Kidney (tissue), 14 donors: ENCODE results near the gene CD3G. TPM values are rescaled to one million over a fixed set of nuclear protein-coding genes. Genes with fewer than 3 reads are reported as not detected.

Experiments used
- DNase-seq, 5 donors: peaks; one replicate each; pipeline ENCODE4 v3.0.0-alpha.2; 2013 to 2020
- FAIRE-seq: peaks from 2 replicates; lab custom pipeline; 2012; peaks lifted over from hg19 to GRCh38; lab: Jason Lieb, UNC
- H3K27ac ChIP-seq, 2 donors: one replicate each; pipeline ENCODE4 v1.7.0; 2013; ENCODE audit warnings: low read depth in 2 of 2, low read length in 2 of 2, inconsistent platforms in 1 of 2
- H3K27me3 ChIP-seq: one replicate; pipeline ENCODE4 v1.7.1; 2013; ENCODE audit warnings: low read length, inconsistent platforms; ENCODE audit not compliant: control insufficient read depth, insufficient read depth
- H3K36me3 ChIP-seq, 3 donors: one replicate each; pipeline versions ENCODE4 v1.7.0 to v1.7.1; 2013; ENCODE audit warnings: low read length in 3 of 3, control low read depth in 1 of 3, inconsistent platforms in 1 of 3; ENCODE audit not compliant: insufficient read depth in 3 of 3, control insufficient read depth in 2 of 3
- H3K4me1 ChIP-seq, 3 donors: one replicate each; pipeline versions ENCODE4 v1.7.0 to v1.7.1; 2013; ENCODE audit warnings: low read length in 3 of 3, inconsistent platforms in 1 of 3, low read depth in 1 of 3; ENCODE audit not compliant: control insufficient read depth in 2 of 3, insufficient read depth in 2 of 3
- H3K4me3 ChIP-seq, 3 donors: one replicate each; pipeline versions ENCODE4 v1.7.0 to v1.8.1; 2013; ENCODE audit warnings: low read length in 3 of 3, control low read depth in 1 of 3, inconsistent platforms in 1 of 3
- H3K9ac ChIP-seq, 3 donors: one replicate each; pipeline versions ENCODE4 v1.7.0 to v1.7.1; 2013; ENCODE audit warnings: low read length in 3 of 3, control low read depth in 1 of 3, inconsistent platforms in 1 of 3
- H3K9me3 ChIP-seq, 3 donors: one replicate each; pipeline versions ENCODE4 v1.7.0 to v1.7.1; 2013; ENCODE audit warnings: low read length in 3 of 3, control low read depth in 1 of 3, inconsistent platforms in 1 of 3; ENCODE audit not compliant: control insufficient read depth in 2 of 3, insufficient read depth in 1 of 3
- intact Hi-C: fragments of 100-400 bp; cut with DNase I; formaldehyde crosslinking; loops from one replicate; pipeline ENCODE4 v1.11.1; 2022
- polyA plus RNA-seq: library from polyadenylated mRNA; stranded (reverse); fragments of 350-450 nt; fragmentation: Illumina TruSeq; extraction: RNeasy Lipid Tissue Mini Kit (QIAGEN cat#74804); gene quantifications from one replicate; pipeline ENCODE4 v1.2.3, GENCODE V29; 2014; ENCODE audit warnings: low read depth, low replicate concordance; ENCODE audit not compliant: insufficient read depth
- total RNA-seq: library from RNA; stranded (reverse); fragmentation: NEBNext Ultra II Directional; extraction: Animal tissue kit (Norgen Biotek cat#: 25700); gene quantifications from one replicate; pipeline ENCODE4 v1.2.1, GENCODE V29; 2021
- TF ChIP-seq, protein P1 (sequence below): IDR thresholded peaks from 3 replicates; pipeline ENCODE4 v1.5.1; 2012; ENCODE audit warnings: mild to moderate bottlenecking, moderate library complexity, borderline replicate concordance; ENCODE audit not compliant: insufficient read depth; ENCODE audit errors: extremely low read depth
- donor health status: control.
- donor health status: control.
- donor health status: control.
- donor health status: control.
- donor health status: control.
- donor health status: DM: yes; HTN: yes; CAD: no.
- donor health status: Normal renal cell carcinoma (clear cell type).

Gene CD3G
- total and polyA plus RNA-seq, 2 donors from 2014 or later = 0.45 to 4.8 TPM

DNA sequence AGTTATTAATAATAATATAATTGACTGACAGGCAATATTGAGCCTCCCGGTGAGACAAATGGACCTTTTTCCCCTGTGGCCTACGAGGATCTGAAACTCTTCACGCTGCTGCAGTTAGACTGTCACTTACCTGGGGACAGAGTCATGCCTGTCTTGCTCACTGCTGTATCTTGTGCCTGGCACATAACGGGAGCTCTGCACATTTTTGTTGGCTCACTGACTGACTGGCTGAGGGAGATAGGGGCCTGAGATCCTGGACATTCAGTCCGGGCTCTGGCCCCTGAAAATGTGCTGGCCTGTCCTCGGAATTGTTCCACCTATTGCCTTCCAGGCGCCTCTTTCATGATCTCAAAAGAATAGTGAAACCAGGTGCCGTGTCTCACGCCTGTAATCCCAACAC lies 896 bp upstream of the CD3G start:
- no peak overlapping the region for H3K9ac ChIP-seq
- H3K9me3 ChIP-seq = no peaks in the 10 kb centered on the region
- no peak for DNase-seq
- H3K27ac ChIP-seq = no peak overlapping the region
- FAIRE-seq = no peak
- intact Hi-C loops = no loop called here
- no peaks in the 10 kb centered on the region for H3K27me3 ChIP-seq
- TF ChIP-seq, protein P1, sequence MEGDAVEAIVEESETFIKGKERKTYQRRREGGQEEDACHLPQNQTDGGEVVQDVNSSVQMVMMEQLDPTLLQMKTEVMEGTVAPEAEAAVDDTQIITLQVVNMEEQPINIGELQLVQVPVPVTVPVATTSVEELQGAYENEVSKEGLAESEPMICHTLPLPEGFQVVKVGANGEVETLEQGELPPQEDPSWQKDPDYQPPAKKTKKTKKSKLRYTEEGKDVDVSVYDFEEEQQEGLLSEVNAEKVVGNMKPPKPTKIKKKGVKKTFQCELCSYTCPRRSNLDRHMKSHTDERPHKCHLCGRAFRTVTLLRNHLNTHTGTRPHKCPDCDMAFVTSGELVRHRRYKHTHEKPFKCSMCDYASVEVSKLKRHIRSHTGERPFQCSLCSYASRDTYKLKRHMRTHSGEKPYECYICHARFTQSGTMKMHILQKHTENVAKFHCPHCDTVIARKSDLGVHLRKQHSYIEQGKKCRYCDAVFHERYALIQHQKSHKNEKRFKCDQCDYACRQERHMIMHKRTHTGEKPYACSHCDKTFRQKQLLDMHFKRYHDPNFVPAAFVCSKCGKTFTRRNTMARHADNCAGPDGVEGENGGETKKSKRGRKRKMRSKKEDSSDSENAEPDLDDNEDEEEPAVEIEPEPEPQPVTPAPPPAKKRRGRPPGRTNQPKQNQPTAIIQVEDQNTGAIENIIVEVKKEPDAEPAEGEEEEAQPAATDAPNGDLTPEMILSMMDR = no peak
- H3K4me3 ChIP-seq = no peak overlapping the region
- H3K36me3 ChIP-seq = no peaks in the 10 kb centered on the region
- no peaks in the 10 kb centered on the region for H3K4me1 ChIP-seq

DNA sequence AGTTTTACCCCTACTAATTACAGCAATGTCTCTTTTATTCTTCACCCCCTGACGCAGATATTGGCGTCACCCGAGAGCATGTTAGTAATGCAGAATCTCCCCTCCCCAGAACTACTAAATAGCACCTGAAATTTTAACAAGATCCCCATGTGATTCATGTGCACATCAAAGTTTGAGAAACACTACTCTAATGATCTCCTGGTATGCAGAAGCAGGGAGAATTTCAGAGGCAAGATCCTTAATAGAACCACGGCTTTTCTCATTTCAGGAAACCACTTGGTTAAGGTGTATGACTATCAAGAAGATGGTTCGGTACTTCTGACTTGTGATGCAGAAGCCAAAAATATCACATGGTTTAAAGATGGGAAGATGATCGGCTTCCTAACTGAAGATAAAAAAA lies 5.3 kb downstream of the CD3G start:
- FAIRE-seq = no peak
- TF ChIP-seq, protein P1 = no peak
- intact Hi-C loops = no loop called here

DNA sequence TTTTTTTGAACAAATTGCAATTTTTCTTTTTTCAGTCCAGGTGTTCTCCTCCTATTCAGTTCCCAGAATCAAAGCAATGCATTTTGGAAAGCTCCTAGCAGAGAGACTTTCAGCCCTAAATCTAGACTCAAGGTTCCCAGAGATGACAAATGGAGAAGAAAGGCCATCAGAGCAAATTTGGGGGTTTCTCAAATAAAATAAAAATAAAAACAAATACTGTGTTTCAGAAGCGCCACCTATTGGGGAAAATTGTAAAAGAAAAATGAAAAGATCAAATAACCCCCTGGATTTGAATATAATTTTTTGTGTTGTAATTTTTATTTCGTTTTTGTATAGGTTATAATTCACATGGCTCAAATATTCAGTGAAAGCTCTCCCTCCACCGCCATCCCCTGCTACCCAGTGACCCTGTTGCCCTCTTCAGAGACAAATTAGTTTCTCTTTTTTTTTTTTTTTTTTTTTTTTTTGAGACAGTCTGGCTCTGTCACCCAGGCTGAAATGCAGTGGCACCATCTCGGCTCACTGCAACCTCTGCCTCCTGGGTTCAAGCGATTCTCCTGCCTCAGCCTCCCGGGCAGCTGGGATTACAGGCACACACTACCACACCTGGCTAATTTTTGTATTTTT lies 9.1 kb downstream of the CD3G start:
- Histone ChIP-seq H3K27me3 (no peaks in the 10 kb centered on the region), H3K9me3 (no peaks in the 10 kb centered on the region), H3K4me3 (no peak overlapping the region), H3K9ac (no peak overlapping the region), H3K27ac (no peak overlapping the region), H3K4me1 (no peaks in the 10 kb centered on the region), H3K36me3 (no peaks in the 10 kb centered on the region)
- TF ChIP-seq, protein P1 = peak; percentile 9
- intact Hi-C loops = no loop called here
- DNase-seq (peak in 2 of 5 donors; percentile 28 to 37), FAIRE-seq (no peak)

More for the DNA sequence above, 5.3 kb downstream of the CD3G start:
- no peak for DNase-seq
- Histone ChIP-seq H3K27ac (no peak overlapping the region), H3K9me3 (no peaks in the 10 kb centered on the region), H3K4me3 (no peak overlapping the region), H3K27me3 (no peaks in the 10 kb centered on the region), H3K9ac (no peak overlapping the region), H3K4me1 (no peaks in the 10 kb centered on the region), H3K36me3 (no peaks in the 10 kb centered on the region)

DNA sequence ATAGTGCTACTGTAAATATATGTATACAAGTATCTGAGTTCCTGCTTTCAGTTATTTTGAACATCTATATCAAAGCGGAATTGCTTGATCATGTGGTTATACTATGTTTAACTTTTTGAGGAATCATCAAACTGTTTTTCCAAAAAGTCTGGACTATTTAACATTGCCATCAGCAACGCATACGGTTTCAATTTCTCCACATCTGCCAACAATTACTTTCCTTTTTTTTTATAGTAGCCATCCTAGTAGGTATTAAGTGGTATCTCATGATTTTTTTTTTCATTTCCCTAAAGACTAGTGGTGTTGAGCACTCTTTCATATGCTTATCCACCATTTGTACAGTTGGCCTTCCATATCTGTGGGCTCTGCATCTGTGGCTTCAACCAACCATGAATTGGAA lies 13.9 kb downstream of the CD3G start:
- DNase-seq = no peak
- Histone ChIP-seq H3K4me1 (peaks cover 0 to 8% (median 4%) of the 10 kb centered on the region in 3 donors), H3K9ac (no peak overlapping the region), H3K9me3 (no peaks in the 10 kb centered on the region), H3K27ac (no peak overlapping the region), H3K27me3 (no peaks in the 10 kb centered on the region), H3K4me3 (no peak overlapping the region), H3K36me3 (no peaks in the 10 kb centered on the region)
- intact Hi-C loops = no loop called here
- TF ChIP-seq, protein P1 = no peak
- no peak for FAIRE-seq
